ENCODE measurements around the gene PPIL6. TPM values are rescaled to one million over a fixed set of nuclear protein-coding genes. Genes with fewer than 3 reads are reported as not detected.

The PPIL6 gene
- total and polyA plus RNA-seq, 2 donors = 1.3 to 1.4 TPM

- peaks cover 11 to 23% of the 10 kb centered on the region in 2 donors for H3K4me1 ChIP-seq (ENCODE audit: control insufficient read depth in 2 of 2, insufficient read depth in 2 of 2, low read length in 2 of 2)
- H3K9me3 ChIP-seq (ENCODE audit: control insufficient read depth in 2 of 2, insufficient read depth in 1 of 2, low read length in 1 of 2) = peaks cover 1 to 4% of the 10 kb centered on the region in 2 donors
- WGBS = 93% methylated on average over 10 of the region's 10 CpGs
- H3K27me3 ChIP-seq (ENCODE audit: control insufficient read depth in 2 of 2, insufficient read depth in 1 of 2, low read length in 1 of 2) = no peaks in the 10 kb centered on the region
- DNase-seq (ENCODE audit: low read depth in 6 of 9, low spot score in 9 of 9) = no peak
- peaks cover 64 to 65% of the 10 kb centered on the region in 2 donors for H3K36me3 ChIP-seq (ENCODE audit: control insufficient read depth in 2 of 2, insufficient read depth in 2 of 2, low read length in 1 of 2)
- no peak overlapping the region for H3K4me3 ChIP-seq (ENCODE audit: low read length in 2 of 2)
- H3K27ac ChIP-seq (ENCODE audit: low read depth in 1 of 2, low read length in 1 of 2) = no peak overlapping the region
Measured at GRCh38 chr6:109447087-109447486, 6.7 kb upstream of the PPIL6 start.

GRCh38 chr6:109446541-109446940 lies 6.1 kb upstream of the PPIL6 start:
- no peaks in the 10 kb centered on the region for H3K27me3 ChIP-seq (ENCODE audit: control insufficient read depth in 2 of 2, insufficient read depth in 1 of 2, low read length in 1 of 2)
- H3K4me3 ChIP-seq (ENCODE audit: low read length in 2 of 2) = no peak overlapping the region
- peaks cover 60 to 62% of the 10 kb centered on the region in 2 donors for H3K36me3 ChIP-seq (ENCODE audit: control insufficient read depth in 2 of 2, insufficient read depth in 2 of 2, low read length in 1 of 2)
- H3K9me3 ChIP-seq (ENCODE audit: control insufficient read depth in 2 of 2, insufficient read depth in 1 of 2, low read length in 1 of 2) = peaks cover 1 to 4% of the 10 kb centered on the region in 2 donors
- H3K27ac ChIP-seq (ENCODE audit: low read depth in 1 of 2, low read length in 1 of 2) = no peak overlapping the region
- WGBS = 75% methylated on average over 8 of the region's 8 CpGs
- H3K4me1 ChIP-seq (ENCODE audit: control insufficient read depth in 2 of 2, insufficient read depth in 2 of 2, low read length in 2 of 2) = peaks cover 16 to 26% of the 10 kb centered on the region in 2 donors
- DNase-seq (ENCODE audit: low read depth in 6 of 9, low spot score in 9 of 9) = no peak

- peaks cover 56 to 60% of the 10 kb centered on the region in 2 donors for H3K36me3 ChIP-seq (ENCODE audit: control insufficient read depth in 2 of 2, insufficient read depth in 2 of 2, low read length in 1 of 2)
- H3K4me3 ChIP-seq (ENCODE audit: low read length in 2 of 2) = no peak overlapping the region
- DNase-seq (ENCODE audit: low read depth in 6 of 9, low spot score in 9 of 9) = no peak
- H3K9me3 ChIP-seq (ENCODE audit: control insufficient read depth in 2 of 2, insufficient read depth in 1 of 2, low read length in 1 of 2) = peaks cover 1 to 4% of the 10 kb centered on the region in 2 donors
- WGBS = 96% methylated on average over 15 of the region's 15 CpGs
- H3K27me3 ChIP-seq (ENCODE audit: control insufficient read depth in 2 of 2, insufficient read depth in 1 of 2, low read length in 1 of 2) = no peaks in the 10 kb centered on the region
- no peak overlapping the region for H3K27ac ChIP-seq (ENCODE audit: low read depth in 1 of 2, low read length in 1 of 2)
- peaks cover 18 to 31% of the 10 kb centered on the region in 2 donors for H3K4me1 ChIP-seq (ENCODE audit: control insufficient read depth in 2 of 2, insufficient read depth in 2 of 2, low read length in 2 of 2)
Measured at GRCh38 chr6:109446072-109446471, 5.6 kb upstream of the PPIL6 start.

- no peaks in the 10 kb centered on the region for H3K27me3 ChIP-seq (ENCODE audit: control insufficient read depth in 2 of 2, insufficient read depth in 1 of 2, low read length in 1 of 2)
- peaks cover 1 to 4% of the 10 kb centered on the region in 2 donors for H3K9me3 ChIP-seq (ENCODE audit: control insufficient read depth in 2 of 2, insufficient read depth in 1 of 2, low read length in 1 of 2)
- no peak overlapping the region for H3K4me3 ChIP-seq (ENCODE audit: low read length in 2 of 2)
- DNase-seq (ENCODE audit: low read depth in 6 of 9, low spot score in 9 of 9) = no peak
- WGBS = 97% methylated on average over 9 of the region's 9 CpGs
- peaks cover 52 to 60% of the 10 kb centered on the region in 2 donors for H3K36me3 ChIP-seq (ENCODE audit: control insufficient read depth in 2 of 2, insufficient read depth in 2 of 2, low read length in 1 of 2)
- no peak overlapping the region for H3K27ac ChIP-seq (ENCODE audit: low read depth in 1 of 2, low read length in 1 of 2)
- H3K4me1 ChIP-seq (ENCODE audit: control insufficient read depth in 2 of 2, insufficient read depth in 2 of 2, low read length in 2 of 2) = peaks cover 18 to 30% of the 10 kb centered on the region in 2 donors
Measured at GRCh38 chr6:109445382-109445781, 5.0 kb upstream of the PPIL6 start.

GRCh38 chr6:109443425-109443950 lies 3.1 kb upstream of the PPIL6 start:
- Histone ChIP-seq H3K4me1 (ENCODE audit: control insufficient read depth in 2 of 2, insufficient read depth in 2 of 2, low read length in 2 of 2) (peaks cover 16 to 28% of the 10 kb centered on the region in 2 donors), H3K27me3 (ENCODE audit: control insufficient read depth in 2 of 2, insufficient read depth in 1 of 2, low read length in 1 of 2) (peaks cover 0 to 2% of the 10 kb centered on the region in 2 donors), H3K36me3 (ENCODE audit: control insufficient read depth in 2 of 2, insufficient read depth in 2 of 2, low read length in 1 of 2) (peaks cover 51 to 59% of the 10 kb centered on the region in 2 donors), H3K27ac (ENCODE audit: low read depth in 1 of 2, low read length in 1 of 2) (no peak overlapping the region), H3K4me3 (ENCODE audit: low read length in 2 of 2) (no peak overlapping the region), H3K9me3 (ENCODE audit: control insufficient read depth in 2 of 2, insufficient read depth in 1 of 2, low read length in 1 of 2) (peaks cover 1 to 4% of the 10 kb centered on the region in 2 donors)
- DNase-seq (ENCODE audit: low read depth in 6 of 9, low spot score in 9 of 9) = no peak
- WGBS = 97% methylated on average over 10 of the region's 10 CpGs

GRCh38 chr6:109442393-109442924 lies 2.0 kb upstream of the PPIL6 start:
- Histone ChIP-seq H3K4me1 (ENCODE audit: control insufficient read depth in 2 of 2, insufficient read depth in 2 of 2, low read length in 2 of 2) (peaks cover 16 to 28% of the 10 kb centered on the region in 2 donors), H3K27me3 (ENCODE audit: control insufficient read depth in 2 of 2, insufficient read depth in 1 of 2, low read length in 1 of 2) (peaks cover 0 to 2% of the 10 kb centered on the region in 2 donors), H3K4me3 (ENCODE audit: low read length in 2 of 2) (no peak overlapping the region), H3K27ac (ENCODE audit: low read depth in 1 of 2, low read length in 1 of 2) (no peak overlapping the region), H3K36me3 (ENCODE audit: control insufficient read depth in 2 of 2, insufficient read depth in 2 of 2, low read length in 1 of 2) (peaks cover 51% of the 10 kb centered on the region in 2 donors), H3K9me3 (ENCODE audit: control insufficient read depth in 2 of 2, insufficient read depth in 1 of 2, low read length in 1 of 2) (peaks cover 0 to 4% of the 10 kb centered on the region in 2 donors)
- DNase-seq (ENCODE audit: low read depth in 6 of 9, low spot score in 9 of 9) = no peak
- WGBS = 98% methylated on average over 6 of the region's 6 CpGs

GRCh38 chr6:109441069-109441816 lies 815 bp upstream of the PPIL6 start:
- H3K36me3 ChIP-seq (ENCODE audit: control insufficient read depth in 2 of 2, insufficient read depth in 2 of 2, low read length in 1 of 2) = peaks cover 40% of the 10 kb centered on the region in 2 donors
- DNase-seq (ENCODE audit: low read depth in 6 of 9, low spot score in 9 of 9) = peak in 5 of 9 donors; percentile 29 to 68 (median 37)
- H3K9me3 ChIP-seq (ENCODE audit: control insufficient read depth in 2 of 2, insufficient read depth in 1 of 2, low read length in 1 of 2) = peaks cover 0 to 4% of the 10 kb centered on the region in 2 donors
- H3K4me1 ChIP-seq (ENCODE audit: control insufficient read depth in 2 of 2, insufficient read depth in 2 of 2, low read length in 2 of 2) = peaks cover 16 to 28% of the 10 kb centered on the region in 2 donors
- peak overlapping the region; percentile 63 to 85 for H3K4me3 ChIP-seq (ENCODE audit: low read length in 2 of 2)
- 1% methylated on average over 31 of the region's 31 CpGs for WGBS
- peak overlapping the region; percentile 56 to 82 for H3K27ac ChIP-seq (ENCODE audit: low read depth in 1 of 2, low read length in 1 of 2)
- peaks cover 0 to 2% of the 10 kb centered on the region in 2 donors for H3K27me3 ChIP-seq (ENCODE audit: control insufficient read depth in 2 of 2, insufficient read depth in 1 of 2, low read length in 1 of 2)

GRCh38 chr6:109436041-109436440 lies 4.4 kb downstream of the PPIL6 start:
- Histone ChIP-seq H3K36me3 (ENCODE audit: control insufficient read depth in 2 of 2, insufficient read depth in 2 of 2, low read length in 1 of 2) (no peaks in the 10 kb centered on the region), H3K27me3 (ENCODE audit: control insufficient read depth in 2 of 2, insufficient read depth in 1 of 2, low read length in 1 of 2) (peaks cover 0 to 2% of the 10 kb centered on the region in 2 donors), H3K4me1 (ENCODE audit: control insufficient read depth in 2 of 2, insufficient read depth in 2 of 2, low read length in 2 of 2) (peaks cover 6 to 11% of the 10 kb centered on the region in 2 donors), H3K27ac (ENCODE audit: low read depth in 1 of 2, low read length in 1 of 2) (no peak overlapping the region), H3K4me3 (ENCODE audit: low read length in 2 of 2) (no peak overlapping the region), H3K9me3 (ENCODE audit: control insufficient read depth in 2 of 2, insufficient read depth in 1 of 2, low read length in 1 of 2) (no peaks in the 10 kb centered on the region)
- DNase-seq (ENCODE audit: low read depth in 6 of 9, low spot score in 9 of 9) = no peak
- WGBS = 97% methylated on average over 5 of the region's 5 CpGs

- Histone ChIP-seq H3K27ac (ENCODE audit: low read depth in 1 of 2, low read length in 1 of 2) (no peak overlapping the region), H3K9me3 (ENCODE audit: control insufficient read depth in 2 of 2, insufficient read depth in 1 of 2, low read length in 1 of 2) (no peaks in the 10 kb centered on the region), H3K4me3 (ENCODE audit: low read length in 2 of 2) (no peak overlapping the region), H3K36me3 (ENCODE audit: control insufficient read depth in 2 of 2, insufficient read depth in 2 of 2, low read length in 1 of 2) (no peaks in the 10 kb centered on the region), H3K4me1 (ENCODE audit: control insufficient read depth in 2 of 2, insufficient read depth in 2 of 2, low read length in 2 of 2) (peaks cover 0 to 3% of the 10 kb centered on the region in 2 donors), H3K27me3 (ENCODE audit: control insufficient read depth in 2 of 2, insufficient read depth in 1 of 2, low read length in 1 of 2) (no peaks in the 10 kb centered on the region)
- 92% methylated on average over 2 of the region's 2 CpGs for WGBS
- no peak for DNase-seq (ENCODE audit: low read depth in 6 of 9, low spot score in 9 of 9)
Measured at GRCh38 chr6:109434456-109434855, 6.0 kb downstream of the PPIL6 start.

Data from thymus (tissue), 11 donors.